HG03039 (cell line): ENCODE data around the gene POLR1G.
"Not testable (repeated sequence)": the region's sequence is repeated elsewhere in the genome, so short reads cannot be mapped to it uniquely, and the experiment has no call there.

Source experiments
- ATAC-seq: cut with Tn5 transposase; IDR thresholded peaks from one replicate; pipeline ENCODE4 v1.9.1; 2021; ENCODE audit warnings: mild to moderate bottlenecking, moderate library complexity; ENCODE audit not compliant: unreplicated experiment

POLR1G gene

GRCh38 chr19:45419895-45420294, 13.5 kb downstream of the POLR1G start:
- no peak for ATAC-seq

DNA sequence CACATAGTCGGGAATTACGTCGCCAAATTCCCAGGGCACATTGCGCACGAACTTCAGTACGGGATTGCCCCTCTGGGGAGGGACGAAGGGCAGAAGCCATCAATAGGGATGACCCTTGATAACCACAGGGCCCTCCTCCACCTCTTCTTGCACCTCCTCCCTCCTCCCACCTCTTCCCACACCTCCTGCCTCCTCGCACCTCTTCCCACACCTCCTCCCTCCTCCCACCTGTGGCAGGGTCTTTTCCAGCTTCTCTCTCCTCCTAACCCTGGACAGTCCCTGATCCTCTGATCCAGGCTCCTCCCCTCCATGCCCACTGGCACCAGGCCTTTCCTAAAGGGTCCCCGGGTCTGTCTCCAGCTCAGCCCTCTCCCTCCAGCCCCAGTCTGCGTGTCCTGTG, 13.9 kb downstream of the POLR1G start:
- no peak for ATAC-seq

DNA sequence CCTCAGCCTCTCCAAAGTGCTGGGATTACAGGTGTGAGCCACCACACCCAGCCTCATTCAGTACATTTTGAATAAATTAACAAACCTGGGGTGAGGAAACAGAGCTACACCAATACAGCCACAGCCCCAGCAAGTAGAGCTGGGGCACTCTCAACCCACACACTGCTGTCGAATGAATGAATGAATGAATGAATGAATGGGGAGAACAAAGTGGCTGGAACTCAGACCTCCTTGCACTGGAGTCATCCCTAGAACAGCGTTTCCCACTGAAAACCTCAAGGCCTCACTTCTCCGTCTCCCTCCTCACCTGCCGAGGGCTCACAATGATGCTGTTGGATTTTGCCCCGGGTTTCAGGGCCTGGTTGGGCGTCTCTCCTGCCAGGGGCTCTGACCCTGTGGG, 14.4 kb downstream of the POLR1G start:
- no peak for ATAC-seq

GRCh38 chr19:45421947-45422498, 15.6 kb downstream of the POLR1G start:
- ATAC-seq: no peak

DNA sequence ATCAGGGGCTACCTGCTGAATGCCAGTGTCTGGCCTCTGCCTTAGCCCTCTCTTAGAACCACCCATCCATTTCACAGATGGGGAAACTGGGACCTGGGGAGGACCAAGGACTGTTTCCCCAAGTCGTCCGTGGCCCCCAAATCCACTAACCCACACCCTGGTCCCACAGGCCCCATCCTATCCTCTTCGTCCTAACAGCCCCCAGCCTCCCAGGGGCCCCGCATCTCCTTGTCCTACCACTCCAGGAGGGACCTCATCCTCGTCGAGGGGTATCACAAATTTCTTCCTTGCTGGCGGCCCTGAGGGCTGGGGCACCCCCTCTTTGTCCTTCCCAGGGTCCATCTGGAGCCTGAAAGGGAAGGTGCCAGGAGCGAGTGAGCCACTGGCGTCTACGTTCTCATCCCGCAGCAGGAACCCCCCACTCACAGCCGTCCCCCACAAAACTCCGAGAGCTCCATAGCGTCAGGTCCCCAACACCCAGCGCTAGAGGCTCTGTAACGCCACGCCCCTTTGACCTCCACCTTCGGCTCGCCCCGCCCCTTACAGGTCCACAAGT, 16.7 kb downstream of the POLR1G start:
- ATAC-seq: no peak

DNA sequence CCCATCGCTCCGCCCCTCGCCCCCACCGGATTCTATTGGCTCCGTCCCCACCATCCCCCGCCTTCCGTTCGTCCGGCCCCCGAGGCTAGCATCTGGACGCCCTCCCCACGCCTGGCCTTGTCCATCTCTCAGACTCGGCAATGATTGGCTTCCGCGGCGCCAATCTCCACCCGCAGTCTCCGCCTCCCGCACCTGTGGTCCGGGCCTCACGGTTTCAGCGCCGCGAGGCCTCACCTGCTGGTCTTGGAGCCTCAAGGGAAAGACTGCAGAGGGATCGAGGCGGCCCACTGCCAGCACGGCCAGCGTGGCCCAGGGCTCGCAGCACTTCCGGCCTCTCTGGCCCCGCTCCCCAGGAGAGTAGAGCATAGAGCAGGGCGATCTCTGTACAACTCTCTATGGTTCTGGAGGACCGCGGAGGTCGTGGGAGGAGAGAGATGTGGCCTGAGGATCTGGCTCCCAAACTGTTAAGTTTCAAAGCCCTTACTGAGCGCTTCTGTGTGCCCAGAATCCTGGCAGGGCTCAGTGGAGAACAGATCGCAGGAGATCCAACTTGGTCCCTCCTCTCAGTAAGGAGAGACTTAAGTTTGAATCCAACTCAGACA, 17.2 kb downstream of the POLR1G start, which contains the start of gene ERCC1:
ERCC1 (minus strand) TSS at position 329 of the 602 bp plus-strand sequence. CDS start 543 bp downstream, outside the sequence.
- ATAC-seq: peak; percentile 59

- ATAC-seq: no peak
Measured at GRCh38 chr19:45424191-45425058, 18.0 kb downstream of the POLR1G start.

GRCh38 chr19:45428384-45429231, 22.2 kb downstream of the POLR1G start:
- no peak for ATAC-seq

DNA sequence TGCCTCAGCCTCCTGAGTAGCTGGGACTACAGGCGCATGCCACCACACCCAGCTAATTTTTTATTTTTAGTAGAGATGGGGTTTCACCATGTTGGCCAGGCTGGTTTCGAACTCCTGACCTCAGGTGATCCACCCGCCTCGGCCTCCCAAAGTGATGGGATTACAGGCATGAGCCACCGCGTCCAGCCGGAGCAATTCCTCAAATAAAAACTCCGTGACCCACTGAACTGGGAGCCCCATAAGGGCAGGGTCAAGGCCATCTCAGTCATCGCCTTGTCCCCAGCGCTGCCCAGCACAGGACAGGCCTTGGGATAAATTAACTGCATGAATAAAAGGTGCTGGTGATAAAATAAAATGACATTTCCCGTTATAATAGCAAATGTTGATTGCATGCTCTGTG, 23.5 kb downstream of the POLR1G start:
- not testable (repeated sequence) for ATAC-seq

GRCh38 chr19:45431008-45431407, 24.6 kb downstream of the POLR1G start:
- ATAC-seq: not testable (repeated sequence)

DNA sequence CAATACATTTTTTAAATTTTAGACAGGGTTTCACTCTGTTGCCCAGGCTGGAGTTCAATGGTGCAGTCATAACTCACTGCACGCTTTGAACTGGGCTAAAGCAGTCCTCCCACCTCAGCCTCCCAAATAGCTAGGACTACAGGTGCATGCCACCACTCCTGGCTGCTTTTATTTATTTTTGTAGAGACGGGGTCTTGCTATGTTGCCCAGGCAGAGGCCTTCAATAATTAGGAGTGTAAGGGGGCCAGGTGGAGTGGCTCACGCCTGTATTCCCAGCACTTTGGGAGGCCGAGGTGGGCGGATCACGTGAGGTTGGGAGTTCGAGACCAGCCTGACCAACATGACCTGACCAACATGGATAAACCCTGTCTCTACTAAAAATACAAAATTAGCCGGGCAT, 26.1 kb downstream of the POLR1G start:
- ATAC-seq: not testable (repeated sequence)

DNA sequence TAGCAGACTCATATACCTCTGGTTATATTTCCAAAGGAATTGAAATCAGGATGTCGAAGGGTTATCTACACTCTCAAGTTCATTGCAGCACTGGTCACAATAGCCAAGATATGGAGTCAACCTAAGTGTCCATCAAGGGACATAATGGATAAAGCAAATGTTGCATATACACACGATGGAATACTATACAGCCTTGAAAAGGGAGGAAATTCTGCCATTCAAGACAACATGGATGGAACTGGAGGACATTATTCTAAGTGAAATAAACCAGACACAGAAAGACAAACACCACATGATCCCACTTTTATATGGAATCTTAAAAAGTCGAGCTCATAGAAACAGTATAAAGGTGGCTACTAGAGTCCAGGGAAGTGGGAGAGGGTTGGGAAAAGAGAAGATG, 30.9 kb downstream of the POLR1G start:
- ATAC-seq: no peak

DNA sequence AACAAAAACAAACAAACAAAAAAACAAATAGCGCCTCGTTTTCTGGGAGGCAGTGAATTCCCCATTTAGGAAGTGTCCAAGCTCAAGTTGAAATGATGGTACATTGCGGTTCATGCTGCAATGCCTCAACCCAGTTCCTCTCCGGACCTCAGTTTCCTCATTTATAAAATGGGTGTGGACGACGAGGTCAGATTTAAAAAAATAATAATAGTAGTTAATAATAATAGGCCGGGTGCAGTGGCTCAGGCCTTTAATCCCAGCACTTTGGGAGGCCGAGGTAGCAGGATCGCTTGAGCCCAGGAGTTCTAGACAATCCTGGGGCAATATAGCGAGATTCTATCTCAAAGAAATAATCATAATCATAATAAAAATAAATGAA, 32.7 kb downstream of the POLR1G start:
- no peak for ATAC-seq

DNA sequence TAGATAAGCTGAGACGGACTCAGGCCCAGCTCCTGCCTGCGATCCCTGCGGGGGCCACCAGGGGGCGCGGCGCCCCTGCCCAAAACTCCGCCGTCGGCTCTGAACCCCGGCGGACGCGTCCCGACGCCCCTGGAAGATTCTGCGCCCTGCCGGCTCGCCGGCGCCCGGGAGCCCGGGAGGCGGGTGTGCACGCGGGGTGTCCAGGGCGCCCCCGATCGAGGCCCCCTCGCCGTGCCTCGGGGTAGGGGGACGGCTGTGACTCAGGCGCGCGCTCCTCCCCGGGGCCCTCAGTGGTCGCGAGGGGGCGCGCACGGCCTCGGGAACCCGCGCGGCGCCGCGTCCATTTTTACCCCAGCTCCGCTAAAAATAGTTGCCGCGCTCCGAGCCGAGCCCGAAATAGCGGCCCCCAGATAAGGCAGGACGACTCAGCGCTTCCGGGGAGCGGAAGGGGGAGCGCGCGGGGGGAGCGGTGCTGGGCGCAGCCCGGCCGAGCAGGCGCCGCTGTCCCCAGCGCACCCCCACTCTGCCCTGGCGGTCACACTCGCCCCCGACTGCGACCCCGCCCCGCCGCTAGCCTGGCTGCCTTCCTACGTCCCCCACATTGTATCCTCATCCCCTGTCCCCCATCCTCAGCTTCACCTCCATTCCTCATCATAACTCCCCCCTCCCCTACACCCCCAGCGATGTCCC, 33.3 kb downstream of the POLR1G start:
- peak; percentile 55 for ATAC-seq

- ATAC-seq: no peak
Measured at GRCh38 chr19:45440259-45440638, 33.8 kb downstream of the POLR1G start.

GRCh38 chr19:45440873-45441654, 34.6 kb downstream of the POLR1G start:
- no peak for ATAC-seq

DNA sequence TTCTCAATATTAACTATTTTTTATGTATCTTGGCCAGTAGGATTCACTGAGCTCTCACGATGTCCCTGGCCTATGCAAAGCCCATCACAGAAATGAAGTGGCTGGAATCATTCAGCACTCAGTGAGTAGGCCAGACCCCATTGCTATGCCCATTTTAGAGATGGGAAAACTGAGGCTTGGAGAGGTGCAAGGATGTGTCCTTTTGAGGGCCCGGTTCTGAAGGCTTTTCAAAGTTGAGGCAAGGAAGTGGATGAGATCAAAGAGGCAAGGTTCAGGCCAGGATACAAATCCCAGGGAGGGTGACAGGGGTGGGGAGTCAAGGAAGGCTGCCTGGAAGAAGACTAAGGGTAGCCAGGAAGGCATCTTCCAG, 35.9 kb downstream of the POLR1G start:
- no peak for ATAC-seq

GRCh38 chr19:45442778-45443461, 36.5 kb downstream of the POLR1G start:
- no peak for ATAC-seq
